ENCODE measurements around the gene HGS.

The HGS gene

DNA sequence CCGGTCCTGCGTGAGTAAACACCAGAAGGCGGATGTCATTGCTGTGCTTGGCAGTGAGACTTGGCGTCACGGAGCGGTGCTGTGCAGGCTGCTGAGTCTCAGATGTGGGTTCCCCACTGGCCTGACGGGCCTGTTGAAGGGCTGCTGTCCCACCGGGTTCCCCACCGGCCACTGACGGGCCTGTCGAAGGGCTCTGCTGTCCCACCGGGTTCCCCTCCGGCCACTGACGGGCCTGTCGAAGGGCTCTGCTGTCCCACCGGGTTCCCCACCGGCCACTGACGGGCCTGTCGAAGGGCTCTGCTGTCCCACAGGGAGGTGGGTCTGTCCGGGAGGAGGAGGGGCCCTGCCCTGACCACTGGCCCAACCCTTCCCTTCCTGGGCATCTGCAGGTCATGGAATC, 2.8 kb downstream of the HGS start:
- DNase-seq (ENCODE audit: insufficient read length, low spot score) (no peak), FAIRE-seq (no peak)
- TF ChIP-seq, protein P1, sequence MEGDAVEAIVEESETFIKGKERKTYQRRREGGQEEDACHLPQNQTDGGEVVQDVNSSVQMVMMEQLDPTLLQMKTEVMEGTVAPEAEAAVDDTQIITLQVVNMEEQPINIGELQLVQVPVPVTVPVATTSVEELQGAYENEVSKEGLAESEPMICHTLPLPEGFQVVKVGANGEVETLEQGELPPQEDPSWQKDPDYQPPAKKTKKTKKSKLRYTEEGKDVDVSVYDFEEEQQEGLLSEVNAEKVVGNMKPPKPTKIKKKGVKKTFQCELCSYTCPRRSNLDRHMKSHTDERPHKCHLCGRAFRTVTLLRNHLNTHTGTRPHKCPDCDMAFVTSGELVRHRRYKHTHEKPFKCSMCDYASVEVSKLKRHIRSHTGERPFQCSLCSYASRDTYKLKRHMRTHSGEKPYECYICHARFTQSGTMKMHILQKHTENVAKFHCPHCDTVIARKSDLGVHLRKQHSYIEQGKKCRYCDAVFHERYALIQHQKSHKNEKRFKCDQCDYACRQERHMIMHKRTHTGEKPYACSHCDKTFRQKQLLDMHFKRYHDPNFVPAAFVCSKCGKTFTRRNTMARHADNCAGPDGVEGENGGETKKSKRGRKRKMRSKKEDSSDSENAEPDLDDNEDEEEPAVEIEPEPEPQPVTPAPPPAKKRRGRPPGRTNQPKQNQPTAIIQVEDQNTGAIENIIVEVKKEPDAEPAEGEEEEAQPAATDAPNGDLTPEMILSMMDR (IDR thresholded peaks at IDR 0.05; ENCODE audit: insufficient read depth, missing control alignments) = no peak

DNA sequence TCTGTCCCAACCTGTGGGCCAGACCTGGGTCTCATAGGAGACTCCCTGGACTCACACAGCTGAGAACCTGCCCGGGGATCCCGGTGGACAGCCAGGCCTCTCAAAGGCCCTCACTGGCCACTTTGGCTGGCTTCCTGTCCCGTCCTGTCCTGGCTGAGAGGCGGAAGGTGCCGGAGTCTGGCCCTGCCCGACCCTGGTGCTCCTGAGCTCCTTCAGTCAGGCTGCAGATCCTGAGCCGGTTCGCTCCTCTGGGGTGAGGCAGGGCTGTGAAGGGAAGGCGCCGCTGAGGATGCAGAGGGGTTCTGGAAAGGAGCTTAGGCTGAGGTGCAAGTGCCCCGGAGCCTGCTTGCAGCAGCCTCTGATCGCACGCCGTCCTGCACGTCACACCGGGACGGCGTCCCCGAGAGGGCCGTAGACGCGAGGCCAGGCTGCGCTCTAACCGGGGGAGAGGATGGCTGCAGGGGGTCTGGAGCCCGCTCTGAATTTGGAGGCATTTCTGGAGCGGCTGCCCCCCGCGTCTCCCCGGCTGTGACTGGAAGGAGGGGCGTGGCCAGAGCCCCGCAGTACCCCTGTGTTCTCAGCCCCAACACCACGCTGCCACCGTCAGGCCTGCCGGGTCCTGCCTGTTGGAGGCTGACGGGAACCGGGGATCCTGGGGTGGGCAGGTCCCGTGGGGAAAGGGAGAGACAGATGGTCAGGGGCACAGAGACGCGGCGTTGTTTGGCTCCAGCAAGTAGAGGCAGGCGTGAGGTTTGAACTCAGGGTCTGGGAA, 4.1 kb downstream of the HGS start:
- DNase-seq (ENCODE audit: insufficient read length, low spot score) = no peak
- no peak for FAIRE-seq
- TF ChIP-seq, protein P1 (IDR thresholded peaks at IDR 0.05; ENCODE audit: insufficient read depth, missing control alignments) = no peak

DNA sequence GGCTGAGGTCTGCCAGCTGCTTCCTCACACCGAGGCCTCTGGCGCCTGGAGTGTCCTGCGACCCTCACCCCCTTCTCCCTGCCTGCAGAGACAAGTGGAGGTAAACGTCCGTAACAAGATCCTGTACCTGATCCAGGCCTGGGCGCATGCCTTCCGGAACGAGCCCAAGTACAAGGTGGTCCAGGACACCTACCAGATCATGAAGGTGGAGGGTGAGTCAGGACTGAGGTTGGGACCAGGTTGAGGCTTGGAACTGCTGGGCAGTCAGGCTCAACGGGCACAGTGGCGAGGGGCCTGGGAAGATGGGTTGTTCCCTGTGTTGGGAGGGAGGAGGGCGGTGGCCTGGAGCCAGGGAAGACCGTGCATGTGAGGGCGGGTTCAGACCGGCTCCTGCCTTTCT, 4.8 kb downstream of the HGS start:
- no peak for FAIRE-seq
- TF ChIP-seq, protein P1 (IDR thresholded peaks at IDR 0.05; ENCODE audit: insufficient read depth, missing control alignments) = no peak
- no peak for DNase-seq (ENCODE audit: insufficient read length, low spot score)

DNA sequence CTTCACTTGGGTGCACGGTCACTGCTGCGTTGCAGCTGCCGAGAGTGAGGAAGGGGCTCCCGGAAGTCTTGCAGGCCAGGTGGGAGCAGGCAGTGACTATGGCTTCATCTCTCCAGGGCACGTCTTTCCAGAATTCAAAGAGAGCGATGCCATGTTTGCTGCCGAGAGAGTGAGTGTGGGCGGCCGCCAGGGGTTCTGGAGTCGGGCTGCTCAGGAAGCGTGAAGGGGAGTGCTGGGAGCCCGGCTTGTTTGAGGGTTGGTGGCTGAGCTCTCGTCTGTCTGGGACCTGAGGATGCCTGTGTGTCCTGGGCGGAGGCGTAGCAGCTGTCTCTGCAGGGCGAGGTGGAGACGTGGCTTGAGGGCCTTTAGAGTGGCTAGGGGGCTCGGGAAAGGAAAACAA, 6.3 kb downstream of the HGS start:
- no peak for DNase-seq (ENCODE audit: insufficient read length, low spot score)
- TF ChIP-seq, protein P1 (IDR thresholded peaks at IDR 0.05; ENCODE audit: insufficient read depth, missing control alignments) = no peak
- FAIRE-seq = no peak

DNA sequence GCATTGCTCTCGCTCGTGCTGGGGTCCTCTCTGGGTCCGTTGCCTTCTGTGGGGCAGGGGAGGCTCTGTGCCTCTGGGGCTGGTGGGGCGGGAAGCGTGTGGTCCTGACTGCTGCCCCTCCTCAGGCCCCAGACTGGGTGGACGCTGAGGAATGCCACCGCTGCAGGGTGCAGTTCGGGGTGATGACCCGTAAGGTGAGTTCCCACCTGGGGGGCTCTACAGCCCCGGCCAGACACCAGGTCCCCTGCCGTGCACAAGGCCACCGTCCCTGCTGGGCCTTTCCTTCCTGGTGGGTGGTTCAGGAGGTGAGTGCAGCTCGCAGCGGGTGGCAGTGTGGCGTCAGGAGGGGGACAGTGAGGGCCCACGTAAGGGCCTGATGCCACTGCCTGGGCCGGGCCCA, 6.7 kb downstream of the HGS start:
- no peak for FAIRE-seq
- TF ChIP-seq, protein P1 (IDR thresholded peaks at IDR 0.05; ENCODE audit: insufficient read depth, missing control alignments) = no peak
- no peak for DNase-seq (ENCODE audit: insufficient read length, low spot score)

DNA sequence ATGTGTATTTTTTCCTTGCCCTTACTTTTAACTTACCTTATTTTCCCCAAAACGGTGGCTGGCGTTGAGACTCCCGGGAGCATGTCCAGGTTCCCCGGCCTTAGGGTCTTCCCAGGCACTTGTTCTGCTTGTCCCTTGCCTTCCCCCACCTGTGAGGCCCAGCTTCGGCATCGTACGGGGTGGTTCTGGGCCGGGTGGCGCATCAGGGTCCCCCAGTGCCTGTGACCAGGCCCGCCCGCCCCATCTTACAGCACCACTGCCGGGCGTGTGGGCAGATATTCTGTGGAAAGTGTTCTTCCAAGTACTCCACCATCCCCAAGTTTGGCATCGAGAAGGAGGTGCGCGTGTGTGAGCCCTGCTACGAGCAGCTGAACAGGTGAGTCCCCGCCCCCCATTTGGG, 7.4 kb downstream of the HGS start:
- TF ChIP-seq, protein P1 (IDR thresholded peaks at IDR 0.05; ENCODE audit: insufficient read depth, missing control alignments) = no peak
- FAIRE-seq = no peak
- DNase-seq (ENCODE audit: insufficient read length, low spot score) = no peak

DNA sequence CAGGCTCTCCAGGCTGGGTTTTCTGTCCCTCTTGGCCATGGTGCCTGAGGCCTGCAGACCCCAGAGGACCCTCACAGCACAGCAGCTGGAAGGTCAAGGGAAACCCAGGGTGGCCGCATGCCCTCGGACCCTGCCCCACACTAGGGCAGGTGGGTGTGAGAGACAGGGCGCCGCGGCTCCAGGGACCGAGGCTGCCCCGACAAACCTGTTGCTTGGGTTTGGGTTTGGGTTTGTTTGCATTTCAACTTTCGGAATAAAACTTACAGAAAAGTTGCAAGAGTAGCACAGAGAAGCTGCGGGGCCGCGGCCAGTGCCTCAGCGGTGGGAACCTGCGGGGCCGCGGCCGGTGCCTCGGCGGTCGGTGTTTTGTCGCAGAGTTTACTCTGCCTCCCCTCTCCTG, 7.8 kb downstream of the HGS start:
- TF ChIP-seq, protein P1 (IDR thresholded peaks at IDR 0.05; ENCODE audit: insufficient read depth, missing control alignments) = no peak
- no peak for DNase-seq (ENCODE audit: insufficient read length, low spot score)
- no peak for FAIRE-seq

Data from D721Med (cell line).